Measurements from ENCODE around the gene SUPT6H. TPM values are rescaled to one million over a fixed set of nuclear protein-coding genes. Genes with fewer than 3 reads are reported as not detected.
"Not testable (repeated sequence)": the region's sequence is repeated elsewhere in the genome, so short reads cannot be mapped to it uniquely, and the experiment has no call there.

The SUPT6H gene
- total RNA-seq, 2 donors from 2014 or later = 80.2 to 89.1 TPM

- H3K27me3 Mint-ChIP-seq = no peaks in the 10 kb centered on the region
- H3K36me3 Mint-ChIP-seq (ENCODE audit: low read depth) = peaks cover 74% of the 10 kb centered on the region
- peak overlapping the region; percentile 100 for H3K4me3 Mint-ChIP-seq
- peak overlapping the region; percentile 67 for H3K27ac Mint-ChIP-seq
- H3K9me3 Mint-ChIP-seq = no peaks in the 10 kb centered on the region
- H3K4me1 Mint-ChIP-seq = peaks cover 27% of the 10 kb centered on the region
- no peak for ATAC-seq (replicated peaks)
Measured at GRCh38 chr17:28725166-28725659, 63.2 kb downstream of the SUPT6H start.

DNA sequence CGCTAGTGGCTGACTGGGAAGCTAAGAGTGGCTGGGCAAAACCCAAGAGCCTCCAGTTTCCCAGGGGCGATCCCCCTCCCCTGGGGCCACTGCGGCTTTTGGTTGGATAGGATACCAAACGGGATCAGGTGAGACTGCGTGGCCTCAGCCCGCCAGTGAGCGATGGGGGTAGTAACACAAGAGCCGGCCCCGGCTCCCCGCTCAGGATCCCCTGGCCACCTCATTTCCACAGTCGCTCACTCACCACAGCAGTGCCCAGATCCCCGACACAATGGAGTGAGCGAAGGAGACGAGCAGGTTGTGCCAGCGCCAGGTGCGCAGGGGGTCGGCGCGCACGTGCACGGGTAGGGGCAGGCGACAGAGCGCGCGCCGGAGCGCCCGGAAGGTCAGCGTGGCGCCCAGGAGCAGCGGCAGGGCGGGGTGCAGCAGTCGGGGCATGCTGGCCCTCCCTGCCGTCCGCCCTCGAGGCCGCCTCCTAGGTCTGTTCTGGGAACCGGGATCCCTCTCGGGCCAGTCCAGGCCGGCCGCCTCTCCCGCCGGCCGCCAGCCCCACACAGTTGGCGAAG is 63.7 kb downstream of the SUPT6H start:
- H3K27ac Mint-ChIP-seq = peak overlapping the region; percentile 67
- H3K9me3 Mint-ChIP-seq = no peaks in the 10 kb centered on the region
- H3K4me3 Mint-ChIP-seq = peak overlapping the region; percentile 100

GRCh38 chr17:28726226-28726626 is 64.2 kb downstream of the SUPT6H start, which contains the start of gene TLCD1:
TLCD1 (minus strand) TSS chr17:28726233; CDS start chr17:28726097, 136 bp downstream.
- Mint-ChIP-seq H3K9me3 (no peaks in the 10 kb centered on the region), H3K4me1 (peaks cover 27% of the 10 kb centered on the region), H3K27ac (peak within 1 kb of the TSS; percentile 99), H3K27me3 (no peaks in the 10 kb centered on the region), H3K4me3 (peak within 1 kb of the TSS; percentile 100), H3K36me3 (ENCODE audit: low read depth) (peaks cover 64% of the 10 kb centered on the region)
- ATAC-seq (replicated peaks) = peak; percentile 27

More for the DNA sequence above, 63.7 kb downstream of the SUPT6H start:
- H3K36me3 Mint-ChIP-seq (ENCODE audit: low read depth) = peaks cover 69% of the 10 kb centered on the region
- ATAC-seq (replicated peaks) = no peak
- H3K4me1 Mint-ChIP-seq = peaks cover 27% of the 10 kb centered on the region
- no peaks in the 10 kb centered on the region for H3K27me3 Mint-ChIP-seq

DNA sequence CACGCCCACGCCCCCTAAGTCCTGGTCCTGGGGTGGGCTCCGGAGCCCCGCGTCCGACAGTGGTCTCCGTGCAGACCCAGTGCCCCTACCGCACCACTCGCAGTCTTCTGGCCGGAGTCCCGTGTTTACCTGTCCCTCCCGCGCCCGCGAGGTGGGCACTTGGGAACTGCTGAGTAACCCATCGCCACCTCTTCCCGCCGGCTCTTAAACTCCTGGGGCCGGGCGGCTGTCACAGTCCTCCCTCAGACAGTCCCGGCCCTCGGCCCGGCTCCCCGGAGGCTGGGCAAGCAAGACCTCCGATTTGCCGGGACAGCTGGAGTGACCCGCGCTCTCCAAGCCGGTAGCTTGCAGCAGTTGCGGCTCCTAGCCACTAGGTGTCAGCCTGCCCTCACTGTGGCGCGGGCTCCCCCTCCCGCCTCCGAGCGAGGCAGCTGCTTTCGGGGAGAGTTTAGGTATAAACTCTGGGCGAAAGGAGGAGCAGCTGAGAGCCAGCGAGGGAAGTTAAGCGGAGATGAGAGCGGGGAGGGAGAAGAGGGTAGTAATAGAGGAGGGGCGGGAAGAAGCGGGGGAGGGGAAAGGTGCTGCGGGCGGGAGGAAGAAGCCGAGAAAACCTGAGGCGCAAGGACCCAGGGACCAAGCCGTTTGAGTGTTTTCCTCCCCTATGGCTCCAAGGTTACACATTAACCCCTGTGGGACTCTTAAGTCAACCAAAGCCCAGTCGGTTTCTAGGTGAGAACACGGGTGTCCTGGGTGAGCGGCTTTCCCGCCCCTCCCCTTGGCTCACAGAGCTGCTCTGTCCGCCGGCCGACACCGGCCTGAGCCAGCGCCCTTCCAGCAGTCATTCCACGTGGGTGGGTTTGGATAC is 64.9 kb downstream of the SUPT6H start:
- Mint-ChIP-seq H3K4me1 (peaks cover 27% of the 10 kb centered on the region), H3K36me3 (ENCODE audit: low read depth) (peaks cover 58% of the 10 kb centered on the region), H3K27ac (peak overlapping the region; percentile 99), H3K27me3 (no peaks in the 10 kb centered on the region), H3K4me3 (peak overlapping the region; percentile 100), H3K9me3 (no peaks in the 10 kb centered on the region)
- ATAC-seq (replicated peaks) = peak; percentile 32

DNA sequence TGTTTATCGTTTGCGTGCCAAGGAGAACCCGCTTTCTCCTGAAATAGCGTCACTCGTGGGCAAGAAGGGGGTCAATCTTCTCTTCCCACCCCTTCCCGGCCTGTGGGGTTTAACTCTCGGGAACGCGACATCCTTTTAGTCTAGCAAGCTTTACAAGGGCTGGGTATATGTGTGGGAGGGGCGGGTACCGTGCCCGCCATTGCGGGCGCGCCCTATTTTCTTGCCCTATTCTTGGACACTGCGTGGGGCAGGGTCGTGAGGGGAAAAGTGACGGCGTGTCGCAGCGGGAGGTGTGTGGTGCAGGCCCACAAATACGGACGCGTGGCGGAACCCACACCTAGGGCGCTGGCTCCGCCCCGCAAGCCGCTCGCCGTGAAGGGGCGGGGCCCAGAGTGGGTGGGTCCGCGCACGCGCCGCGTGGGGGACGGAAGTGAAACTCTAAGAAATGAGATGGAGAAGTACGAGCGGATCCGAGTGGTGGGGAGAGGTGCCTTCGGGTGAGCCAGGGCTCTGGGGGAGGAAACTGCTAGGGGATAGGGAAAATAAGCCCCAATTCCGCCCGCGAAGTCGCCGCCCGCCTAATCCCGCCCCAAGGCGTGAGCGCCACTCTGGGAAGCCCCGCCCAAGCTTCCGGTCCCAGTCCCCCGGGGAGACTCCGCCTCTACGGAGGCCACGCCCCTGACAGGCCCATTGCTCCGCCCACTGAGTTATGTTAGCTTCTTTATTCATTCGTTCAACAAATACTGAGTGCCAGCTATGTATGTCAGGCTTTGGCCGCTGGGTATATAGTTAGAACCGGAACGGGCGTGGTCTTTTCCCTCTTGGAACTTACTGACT is 66.6 kb downstream of the SUPT6H start, which contains the start of gene NEK8:
TSS of gene NEK8 (plus strand) at position 425 of the 837 bp plus-strand sequence. CDS start at position 451, 26 bp downstream.
- Mint-ChIP-seq H3K27me3 (no peaks in the 10 kb centered on the region), H3K36me3 (ENCODE audit: low read depth) (peaks cover 40% of the 10 kb centered on the region), H3K27ac (peak within 1 kb of the TSS; percentile 99), H3K4me3 (peak within 1 kb of the TSS; percentile 100), H3K4me1 (peaks cover 21% of the 10 kb centered on the region), H3K9me3 (no peaks in the 10 kb centered on the region)
- peak; percentile 49 for ATAC-seq (replicated peaks)

DNA sequence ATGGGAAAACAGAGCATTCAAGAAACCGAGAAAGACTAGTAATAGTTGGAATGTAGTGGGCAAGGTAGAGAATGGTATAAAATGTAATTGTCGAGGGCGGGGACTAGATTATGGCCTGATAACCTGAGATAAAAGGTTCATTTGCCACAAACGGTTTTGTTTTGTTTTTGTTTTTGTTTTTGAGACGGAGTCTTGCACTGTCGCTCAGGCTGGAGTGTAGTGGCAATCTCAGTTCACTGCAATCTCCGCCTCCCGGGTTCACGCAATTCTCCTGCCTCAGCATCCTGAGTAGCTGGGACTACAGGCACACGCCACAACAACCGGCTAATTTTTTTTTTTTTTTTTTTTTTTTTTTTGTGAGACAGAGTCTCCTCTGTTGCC is 67.9 kb downstream of the SUPT6H start:
- Mint-ChIP-seq H3K27me3 (no peaks in the 10 kb centered on the region), H3K36me3 (ENCODE audit: low read depth) (peaks cover 34% of the 10 kb centered on the region), H3K27ac (peak overlapping the region; percentile 27), H3K4me1 (peaks cover 10% of the 10 kb centered on the region), H3K9me3 (no peaks in the 10 kb centered on the region), H3K4me3 (peak overlapping the region; percentile 100)
- no peak for ATAC-seq (replicated peaks)

GRCh38 chr17:28733346-28733745 is 71.3 kb downstream of the SUPT6H start:
- Mint-ChIP-seq H3K4me3 (no peak overlapping the region), H3K27me3 (no peaks in the 10 kb centered on the region), H3K36me3 (ENCODE audit: low read depth) (peaks cover 9% of the 10 kb centered on the region), H3K9me3 (no peaks in the 10 kb centered on the region), H3K4me1 (peaks cover 13% of the 10 kb centered on the region), H3K27ac (no peak overlapping the region)
- no peak for ATAC-seq (replicated peaks)

DNA sequence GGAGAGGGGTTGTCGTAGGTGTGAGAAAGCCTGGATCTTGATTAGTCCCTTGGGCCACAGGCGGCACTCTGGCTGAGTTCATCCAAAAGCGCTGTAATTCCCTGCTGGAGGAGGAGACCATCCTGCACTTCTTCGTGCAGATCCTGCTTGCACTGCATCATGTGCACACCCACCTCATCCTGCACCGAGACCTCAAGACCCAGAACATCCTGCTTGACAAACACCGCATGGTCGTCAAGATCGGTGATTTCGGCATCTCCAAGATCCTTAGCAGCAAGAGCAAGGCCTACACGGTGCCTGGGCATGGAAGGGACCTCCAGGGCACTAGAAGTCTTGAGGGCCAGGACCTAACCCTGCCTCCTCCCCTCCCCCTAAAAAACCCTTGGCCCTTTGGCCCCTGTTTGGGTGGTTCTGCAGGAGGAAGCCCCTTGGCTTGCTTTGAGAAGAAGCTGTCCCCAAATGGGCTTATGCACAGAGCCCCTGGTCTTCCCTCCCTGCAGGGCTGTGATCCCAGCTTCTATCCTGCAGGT is 72.8 kb downstream of the SUPT6H start:
- Mint-ChIP-seq H3K4me1 (peaks cover 15% of the 10 kb centered on the region), H3K9me3 (no peaks in the 10 kb centered on the region), H3K27me3 (no peaks in the 10 kb centered on the region), H3K36me3 (ENCODE audit: low read depth) (peaks cover 8% of the 10 kb centered on the region), H3K4me3 (no peak overlapping the region), H3K27ac (no peak overlapping the region)
- no peak for ATAC-seq (replicated peaks)

DNA sequence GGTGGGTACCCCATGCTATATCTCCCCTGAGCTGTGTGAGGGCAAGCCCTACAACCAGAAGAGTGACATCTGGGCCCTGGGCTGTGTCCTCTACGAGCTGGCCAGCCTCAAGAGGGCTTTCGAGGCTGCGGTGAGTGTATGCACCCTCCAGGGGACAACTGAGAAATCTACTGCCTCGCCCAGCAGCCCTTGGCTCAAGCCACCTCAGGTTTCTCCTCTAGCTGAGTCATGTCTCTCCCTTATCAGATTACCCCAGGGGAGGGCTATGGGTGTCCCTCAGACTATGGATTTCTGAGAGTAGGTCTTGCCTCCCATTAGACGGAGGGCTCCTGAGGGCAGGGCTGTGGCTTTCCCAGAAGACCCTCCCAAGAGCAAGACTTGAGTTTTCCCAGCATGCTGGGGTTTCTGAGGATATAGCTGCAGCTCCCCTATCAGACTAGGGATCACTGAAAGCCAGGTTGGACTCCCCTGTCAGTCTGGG is 73.3 kb downstream of the SUPT6H start:
- Mint-ChIP-seq H3K36me3 (ENCODE audit: low read depth) (peaks cover 8% of the 10 kb centered on the region), H3K27ac (no peak overlapping the region), H3K4me3 (no peak overlapping the region), H3K4me1 (peaks cover 12% of the 10 kb centered on the region), H3K9me3 (no peaks in the 10 kb centered on the region), H3K27me3 (no peaks in the 10 kb centered on the region)
- peak; percentile 38 for ATAC-seq (replicated peaks)

- H3K4me3 Mint-ChIP-seq = peak overlapping the region; percentile 19
- not testable (repeated sequence) for H3K9me3 Mint-ChIP-seq; H3K27me3 Mint-ChIP-seq; H3K36me3 Mint-ChIP-seq (ENCODE audit: low read depth); H3K27ac Mint-ChIP-seq; ATAC-seq (replicated peaks)
- peaks cover 12% of the 10 kb centered on the region for H3K4me1 Mint-ChIP-seq
Measured at GRCh38 chr17:28735913-28736769, 74.1 kb downstream of the SUPT6H start.

- no peaks in the 10 kb centered on the region for H3K9me3 Mint-ChIP-seq
- no peak overlapping the region for H3K4me3 Mint-ChIP-seq
- H3K27me3 Mint-ChIP-seq = no peaks in the 10 kb centered on the region
- H3K27ac Mint-ChIP-seq = no peak overlapping the region
- H3K4me1 Mint-ChIP-seq = peaks cover 12% of the 10 kb centered on the region
- ATAC-seq (replicated peaks) = no peak
- peaks cover 8% of the 10 kb centered on the region for H3K36me3 Mint-ChIP-seq (ENCODE audit: low read depth)
Measured at GRCh38 chr17:28737316-28737715, 75.3 kb downstream of the SUPT6H start.

- H3K27ac Mint-ChIP-seq = peak overlapping the region; percentile 66
- no peaks in the 10 kb centered on the region for H3K9me3 Mint-ChIP-seq
- H3K36me3 Mint-ChIP-seq (ENCODE audit: low read depth) = peaks cover 8% of the 10 kb centered on the region
- no peaks in the 10 kb centered on the region for H3K27me3 Mint-ChIP-seq
- peak overlapping the region; percentile 60 for H3K4me3 Mint-ChIP-seq
- peaks cover 12% of the 10 kb centered on the region for H3K4me1 Mint-ChIP-seq
- ATAC-seq (replicated peaks) = peak; percentile 25
Measured at GRCh38 chr17:28737770-28738679, 76.0 kb downstream of the SUPT6H start.

Measured in activated T-helper 17 cell treated with anti-CD3 and anti-CD28 coated beads, Interleukin-2, amount 50 U/mL, for 72 hours (primary cell).